ENCODE measurements around the gene KLHDC2. TPM values are rescaled to one million over a fixed set of nuclear protein-coding genes. Genes with fewer than 3 reads are reported as not detected.

KLHDC2 gene
- total RNA-seq, 4 donors from 2014 or later: 43.5 to 93.1 (median 65.3) TPM

- peaks cover 9% of the 10 kb centered on the region for H3K9me3 ChIP-seq
- no peak overlapping the region for H3K27ac ChIP-seq
- DNase-seq (ENCODE audit: low spot score in 2 of 2): no peak
- no peak for TF ChIP-seq EP300 (IDR thresholded peaks at IDR 0.05)
- TF ChIP-seq POLR2A (IDR thresholded peaks at IDR 0.05): no peak
- no peak for TF ChIP-seq CTCF (IDR thresholded peaks at IDR 0.05)
- no peak for TF ChIP-seq POLR2AphosphoS5 (IDR thresholded peaks at IDR 0.05)
- no peaks in the 10 kb centered on the region for H3K4me1 ChIP-seq
- no peak overlapping the region for H3K4me3 ChIP-seq
- WGBS: 97% methylated on average over 12 of the region's 12 CpGs
- H3K36me3 ChIP-seq: peaks cover 86% of the 10 kb centered on the region
- H3K27me3 ChIP-seq: no peaks in the 10 kb centered on the region
Observed at GRCh38 chr14:49820176-49820575, 52.2 kb downstream of the KLHDC2 start.

- no peaks in the 10 kb centered on the region for H3K4me1 ChIP-seq
- H3K4me3 ChIP-seq: no peak overlapping the region
- H3K9me3 ChIP-seq: no peaks in the 10 kb centered on the region
- 89% methylated on average over 2 of the region's 2 CpGs for WGBS
- DNase-seq (ENCODE audit: low spot score in 2 of 2): no peak
- H3K27me3 ChIP-seq: no peaks in the 10 kb centered on the region
- peaks cover 94% of the 10 kb centered on the region for H3K36me3 ChIP-seq
- TF ChIP-seq POLR2A (IDR thresholded peaks at IDR 0.05): no peak
- no peak for TF ChIP-seq EP300 (IDR thresholded peaks at IDR 0.05)
- no peak for TF ChIP-seq POLR2AphosphoS5 (IDR thresholded peaks at IDR 0.05)
- no peak for TF ChIP-seq CTCF (IDR thresholded peaks at IDR 0.05)
- H3K27ac ChIP-seq: no peak overlapping the region
Observed at GRCh38 chr14:49828640-49829039, 60.7 kb downstream of the KLHDC2 start.

Other genes with a start within 250 kb of the KLHDC2 start
- over 10,000 TPM in 1 of 4 donors, 1,000 to 10,000 TPM in 3; 5,312 to 11,292 (median 8,564) TPM for gene RPS29, start 181.8 kb upstream of the KLHDC2 start, total RNA-seq
- 1 to 10 TPM; 6.4 to 9.2 (median 8.6) TPM for gene LRR1, start 169.2 kb upstream of the KLHDC2 start, total RNA-seq
- gene RPL36AL, start 147.5 kb upstream of the KLHDC2 start, total RNA-seq: 100 to 1,000 TPM; 150 to 232 (median 182) TPM
- gene MGAT2, start 147.4 kb upstream of the KLHDC2 start, total RNA-seq: 10 to 100 TPM in 3 of 4 donors, 1 to 10 TPM in 1; 8.9 to 17.5 (median 15.1) TPM
- 10 to 100 TPM in 1 of 4 donors, 1 to 10 TPM in 3; 7.5 to 11.8 (median 9.5) TPM for gene DNAAF2, start 132.9 kb upstream of the KLHDC2 start, total RNA-seq
- gene POLE2, start 79.9 kb upstream of the KLHDC2 start, total RNA-seq: 1 to 10 TPM; 3.2 to 8.4 (median 4.6) TPM
- 10 to 100 TPM in 1 of 4 donors, 1 to 10 TPM in 3; 1.7 to 19.9 (median 3.5) TPM for gene KLHDC1, start 75.0 kb upstream of the KLHDC2 start, total RNA-seq
- 100 to 1,000 TPM in 1 of 4 donors, 10 to 100 TPM in 3; 70.6 to 181 (median 81.5) TPM for gene NEMF, start 84.6 kb downstream of the KLHDC2 start, total RNA-seq
- 100 to 1,000 TPM in 1 of 4 donors, 10 to 100 TPM in 3; 48.0 to 125 (median 85.3) TPM for gene ARF6, start 124.9 kb downstream of the KLHDC2 start, total RNA-seq